HPDE6-E6E7 (cell line): ENCODE results near the gene ADAMTSL5.
A peak's percentile ranks its signal among the peaks of the same experiment; 100 is the strongest.
"Not testable (repeated sequence)": the region's sequence is repeated elsewhere in the genome, so short reads cannot be mapped to it uniquely, and the experiment has no call there.

Source experiments
- DNase-seq: peaks from one replicate; pipeline ENCODE4 v3.0.0; 2011; ENCODE audit warnings: missing footprints; ENCODE audit errors: extremely low spot score

Gene ADAMTSL5

GRCh38 chr19:1512671-1513498 lies at the start of gene ADAMTSL5:
ADAMTSL5 (minus strand) TSS chr19:1513019; CDS start chr19:1510943, 2,076 bp downstream.
- DNase-seq: peak; percentile 60

GRCh38 chr19:1561236-1561842 lies 48.5 kb upstream of the ADAMTSL5 start:
- no peak for DNase-seq

GRCh38 chr19:1560286-1560882 lies 47.6 kb upstream of the ADAMTSL5 start:
- DNase-seq: no peak

- DNase-seq: no peak
These were observed 45.7 kb upstream of the ADAMTSL5 start for GRCh38 chr19:1558552-1558951.

- DNase-seq: no peak
These were observed 43.7 kb upstream of the ADAMTSL5 start for GRCh38 chr19:1556390-1557070.

- DNase-seq: no peak
These were observed 42.9 kb upstream of the ADAMTSL5 start for GRCh38 chr19:1555487-1556389.

- DNase-seq: no peak
These were observed 42.1 kb upstream of the ADAMTSL5 start for GRCh38 chr19:1554968-1555367.

GRCh38 chr19:1553415-1553814 lies 40.6 kb upstream of the ADAMTSL5 start:
- DNase-seq: no peak

GRCh38 chr19:1551068-1552040 lies 38.5 kb upstream of the ADAMTSL5 start:
- DNase-seq: no peak

- DNase-seq: no peak
These were observed 36.6 kb upstream of the ADAMTSL5 start for GRCh38 chr19:1549332-1549945.

GRCh38 chr19:1540365-1540925 lies 27.6 kb upstream of the ADAMTSL5 start:
- DNase-seq: no peak

GRCh38 chr19:1539749-1540148 lies 26.9 kb upstream of the ADAMTSL5 start:
- not testable (repeated sequence) for DNase-seq

- DNase-seq: no peak
These were observed 26.2 kb upstream of the ADAMTSL5 start for GRCh38 chr19:1538978-1539377.

- DNase-seq: not testable (repeated sequence)
These were observed 22.9 kb upstream of the ADAMTSL5 start for GRCh38 chr19:1535699-1536098.

- no peak for DNase-seq
These were observed 22.2 kb upstream of the ADAMTSL5 start for GRCh38 chr19:1534972-1535371.

GRCh38 chr19:1533510-1534150 lies 20.8 kb upstream of the ADAMTSL5 start:
- no peak for DNase-seq

- DNase-seq: no peak
These were observed 19.2 kb upstream of the ADAMTSL5 start for GRCh38 chr19:1532003-1532402.

GRCh38 chr19:1531587-1531986 lies 18.8 kb upstream of the ADAMTSL5 start:
- no peak for DNase-seq

- not testable (repeated sequence) for DNase-seq
These were observed 18.0 kb upstream of the ADAMTSL5 start for GRCh38 chr19:1530856-1531255.
